HuH-7 (cell line): ENCODE results near the gene ELP4.

Experiments
- DNase-seq: peaks from one replicate; pipeline ENCODE4 v3.0.0; 2011; ENCODE audit warnings: low spot score

ELP4 gene

GRCh38 chr11:31779374-31779791 is 269.8 kb downstream of the ELP4 start:
- no peak for DNase-seq

- DNase-seq: no peak
Measured at GRCh38 chr11:31780078-31780477, 270.5 kb downstream of the ELP4 start.

GRCh38 chr11:31780480-31780971 is 271.0 kb downstream of the ELP4 start:
- no peak for DNase-seq

- no peak for DNase-seq
Measured at GRCh38 chr11:31782257-31782656, 272.7 kb downstream of the ELP4 start.

GRCh38 chr11:31783252-31783651 is 273.7 kb downstream of the ELP4 start:
- no peak for DNase-seq

- DNase-seq: no peak
Measured at GRCh38 chr11:31784611-31785010, 275.0 kb downstream of the ELP4 start.

GRCh38 chr11:31786996-31787685 is 277.6 kb downstream of the ELP4 start:
- DNase-seq: no peak

GRCh38 chr11:31788085-31788484 is 278.5 kb downstream of the ELP4 start:
- no peak for DNase-seq

GRCh38 chr11:31790649-31791048 is 281.1 kb downstream of the ELP4 start:
- DNase-seq: no peak

GRCh38 chr11:31792036-31792435 is 282.5 kb downstream of the ELP4 start:
- no peak for DNase-seq

- no peak for DNase-seq
Measured at GRCh38 chr11:31792456-31792855, 282.9 kb downstream of the ELP4 start.

- no peak for DNase-seq
Measured at GRCh38 chr11:31793264-31793663, 283.7 kb downstream of the ELP4 start.

- DNase-seq: no peak
Measured at GRCh38 chr11:31794548-31794947, 285.0 kb downstream of the ELP4 start.

GRCh38 chr11:31795706-31796498 is 286.3 kb downstream of the ELP4 start:
- no peak for DNase-seq

- DNase-seq: no peak
Measured at GRCh38 chr11:31796499-31797189, 287.1 kb downstream of the ELP4 start.

- DNase-seq: no peak
Measured at GRCh38 chr11:31797190-31798056, 287.9 kb downstream of the ELP4 start.

- DNase-seq: no peak
Measured at GRCh38 chr11:31798057-31798553, 288.5 kb downstream of the ELP4 start.

- DNase-seq: no peak
Measured at GRCh38 chr11:31798554-31799434, 289.2 kb downstream of the ELP4 start.

GRCh38 chr11:31799435-31800397 is 290.1 kb downstream of the ELP4 start:
- DNase-seq: no peak
